Stomach (tissue), 4 donors: Measurements from ENCODE around the gene RDH5.

Experiments used
- CTCF ChIP-seq, 7 experiments: fragments of 450-650 bp in 4 of 7; fragments of 200-600 bp in 3 of 7; sonication (generic) in 3 of 7; IDR thresholded peaks; one replicate each; pipeline ENCODE4 v1.5.1; 2016 to 2019; ENCODE audit warnings: antibody characterized with exemption in 7 of 7, control low read depth in 2 of 7, mild to moderate bottlenecking in 1 of 7
- POLR2A ChIP-seq, 4 donors: fragments of 450-650 bp; IDR thresholded peaks; one replicate each; pipeline ENCODE4 v1.6.1; 2016; ENCODE audit warnings: antibody characterized with exemption in 4 of 4, control low read depth in 2 of 4, mild to moderate bottlenecking in 1 of 4, moderate library complexity in 1 of 4

GRCh38 chr12:55682087-55682796 is 38.0 kb upstream of the RDH5 start:
- no peak for TF ChIP-seq CTCF (IDR thresholded peaks at IDR 0.05)
- no peak for TF ChIP-seq POLR2A (IDR thresholded peaks at IDR 0.05)
